HG03354 (cell line): ENCODE data around the gene TBXAS1.

Source experiments
- ATAC-seq: cut with Tn5 transposase; IDR thresholded peaks from one replicate; pipeline ENCODE4 v1.9.1; 2021; ENCODE audit warnings: mild to moderate bottlenecking; ENCODE audit not compliant: unreplicated experiment, poor library complexity, severe bottlenecking

Gene TBXAS1

DNA sequence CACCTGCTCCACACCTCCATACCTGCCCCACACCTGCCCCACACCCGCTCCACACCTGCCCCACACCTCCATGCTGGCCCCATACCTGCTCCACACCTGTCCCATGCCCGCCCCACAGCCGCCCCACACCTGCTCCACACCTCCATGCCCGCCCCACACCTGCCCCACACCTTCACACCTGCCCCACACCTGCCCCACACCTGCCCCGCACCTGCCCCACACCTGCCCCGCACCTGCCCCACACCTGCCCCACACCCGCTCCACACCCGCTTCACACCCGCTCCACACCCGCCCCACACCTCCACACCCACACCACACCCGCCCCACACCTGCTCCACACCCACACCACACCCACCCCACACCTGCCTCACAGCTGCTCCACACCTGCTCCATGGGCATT, 180.7 kb downstream of the TBXAS1 start:
- ATAC-seq, result no peak

DNA sequence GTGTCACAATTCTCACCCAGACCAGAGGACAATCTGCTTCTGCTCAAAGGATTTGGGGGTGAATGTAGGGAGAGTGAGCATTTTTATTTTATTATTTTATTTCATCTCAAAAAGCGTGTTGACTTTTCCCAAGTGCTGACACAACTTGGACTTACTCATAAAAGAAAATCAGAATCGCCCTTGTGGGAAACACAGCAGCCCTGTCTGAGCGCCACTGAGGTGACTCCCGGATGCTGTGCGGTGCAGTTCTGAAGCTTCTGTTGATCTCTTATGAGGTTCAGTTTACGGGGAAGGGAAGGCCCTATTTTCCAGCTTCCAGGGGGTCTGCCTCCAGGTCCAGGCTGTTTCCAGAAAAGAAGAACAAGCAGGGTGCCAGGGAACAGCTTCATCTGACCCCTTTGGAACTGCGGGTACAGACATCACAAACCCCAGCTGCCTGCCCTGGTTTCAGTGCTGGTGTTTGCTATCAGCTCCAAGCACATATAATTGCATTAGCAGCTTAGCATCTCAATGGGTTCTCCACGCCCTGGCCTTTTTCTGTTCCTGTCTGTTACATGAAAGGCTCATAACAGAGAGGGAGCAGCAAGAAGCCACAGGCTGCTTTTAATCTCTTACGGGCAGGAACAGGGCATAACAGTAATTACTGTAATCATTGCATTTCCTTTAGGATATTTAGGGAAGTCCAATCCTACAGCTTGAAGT, 181.3 kb downstream of the TBXAS1 start:
- ATAC-seq, result no peak

DNA sequence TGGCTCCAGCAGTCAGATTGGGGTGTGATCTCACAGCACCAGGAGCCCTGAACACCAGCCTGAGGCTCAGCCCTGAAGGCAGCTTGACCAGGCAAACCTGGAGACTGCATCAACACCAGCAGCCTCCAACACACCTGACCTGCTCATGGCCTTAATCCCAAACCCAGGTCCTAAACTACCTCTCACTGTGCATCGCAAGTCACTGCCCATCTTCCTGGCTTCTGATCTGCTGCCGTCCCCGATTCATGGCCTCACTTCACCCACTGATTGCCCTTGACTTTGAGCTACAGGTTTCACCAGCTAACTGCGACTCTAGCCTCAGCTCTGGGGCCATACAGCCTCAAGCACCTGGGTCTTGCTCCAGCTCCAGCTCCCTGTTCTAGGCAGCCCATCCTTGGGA, 184.6 kb downstream of the TBXAS1 start:
- no peak for ATAC-seq

DNA sequence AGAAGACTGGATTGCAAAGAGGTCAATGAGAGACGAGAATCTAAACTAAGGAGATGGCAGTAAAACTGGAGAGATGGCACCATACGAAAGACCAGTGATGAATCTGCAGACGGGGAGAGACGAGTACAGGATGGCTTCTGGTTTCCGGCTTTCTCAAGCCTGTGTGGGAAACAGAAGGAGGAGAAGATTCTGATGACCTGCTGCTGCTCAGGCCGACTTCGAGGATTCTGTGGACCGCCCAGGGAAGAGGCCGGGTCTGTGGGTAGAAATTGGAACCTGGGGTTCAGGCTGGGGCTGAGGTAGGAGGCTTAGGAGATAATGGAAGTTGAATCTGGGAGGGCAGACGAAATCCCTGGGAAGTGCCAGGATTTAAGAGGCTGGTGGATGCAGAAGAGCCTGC, 185.1 kb downstream of the TBXAS1 start:
- ATAC-seq, result no peak

DNA sequence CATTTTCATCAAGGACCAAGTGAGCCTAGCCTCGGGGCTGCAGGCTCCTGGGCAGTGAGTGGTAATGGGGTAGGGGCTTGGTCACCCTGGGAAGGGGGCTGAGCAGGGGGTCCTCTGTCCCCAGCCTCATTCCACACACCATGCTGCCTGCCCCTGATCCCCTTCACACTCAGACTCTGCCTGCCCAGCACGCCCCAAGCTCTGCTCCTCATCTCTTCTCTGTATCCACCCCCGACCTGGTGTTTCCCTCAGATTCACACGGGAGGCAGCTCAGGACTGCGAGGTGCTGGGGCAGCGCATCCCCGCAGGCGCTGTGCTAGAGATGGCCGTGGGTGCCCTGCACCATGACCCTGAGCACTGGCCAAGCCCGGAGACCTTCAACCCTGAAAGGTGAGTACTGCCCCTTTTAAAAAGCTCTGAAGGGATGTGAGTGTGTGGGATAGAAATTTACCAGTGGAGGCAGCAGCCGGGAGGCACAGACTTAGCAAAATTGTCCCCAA, 186.5 kb downstream of the TBXAS1 start:
- ATAC-seq, result no peak

DNA sequence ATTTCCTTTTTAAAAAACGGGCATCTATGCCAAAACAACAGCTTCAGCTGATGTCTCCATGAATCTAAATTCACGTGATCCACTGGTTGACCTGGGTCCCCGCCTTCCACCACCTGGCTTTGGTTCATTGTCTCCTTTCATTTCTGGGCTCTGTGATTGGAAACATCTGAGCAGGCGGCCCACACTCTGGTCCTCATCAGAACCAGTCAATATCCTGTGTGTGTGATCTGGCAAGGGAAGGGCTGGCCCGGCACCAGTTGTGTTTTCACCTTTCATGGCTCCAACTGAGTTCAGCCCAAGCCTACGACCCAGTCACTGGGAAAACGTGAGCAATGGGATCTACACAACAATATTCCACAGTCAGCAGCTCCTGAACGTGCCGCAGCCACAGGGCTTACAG, 187.5 kb downstream of the TBXAS1 start:
- ATAC-seq, result no peak

DNA sequence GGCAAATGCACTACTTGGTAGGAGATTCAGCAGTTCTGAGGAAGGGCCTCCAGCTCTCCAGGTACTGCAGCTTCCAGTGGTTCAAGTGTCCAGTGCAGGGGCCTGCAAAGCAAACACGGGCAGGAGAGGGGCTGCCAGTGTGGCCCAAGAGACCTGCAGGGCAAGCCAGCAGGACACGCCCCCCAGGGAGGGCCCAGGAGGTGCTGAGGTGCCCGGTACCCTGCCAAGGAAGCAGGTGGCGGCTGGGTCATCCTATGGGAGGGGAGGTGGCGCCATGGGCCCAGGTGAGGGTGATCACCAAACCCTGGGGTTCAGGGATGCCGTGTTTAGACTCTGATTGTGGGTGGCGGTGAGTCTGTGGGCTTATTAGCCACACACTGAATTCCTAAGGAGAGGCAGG, 188.0 kb downstream of the TBXAS1 start:
- no peak for ATAC-seq

DNA sequence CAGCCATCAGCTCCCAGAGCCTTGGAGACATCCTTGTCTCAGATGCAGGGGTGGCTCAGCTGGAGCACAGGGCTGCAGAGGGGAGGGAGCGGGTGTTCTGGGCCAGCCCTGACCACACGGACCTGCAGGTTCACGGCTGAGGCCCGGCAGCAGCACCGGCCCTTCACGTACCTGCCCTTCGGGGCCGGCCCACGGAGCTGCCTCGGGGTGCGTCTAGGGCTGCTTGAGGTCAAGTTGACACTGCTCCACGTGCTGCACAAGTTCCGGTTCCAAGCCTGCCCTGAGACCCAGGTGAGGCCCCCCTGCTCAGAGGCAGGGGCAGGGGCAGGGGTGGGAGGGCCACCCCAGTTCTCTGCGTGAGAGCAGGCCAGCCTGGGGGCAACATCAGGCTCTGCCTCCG, 188.5 kb downstream of the TBXAS1 start:
- ATAC-seq, result no peak

DNA sequence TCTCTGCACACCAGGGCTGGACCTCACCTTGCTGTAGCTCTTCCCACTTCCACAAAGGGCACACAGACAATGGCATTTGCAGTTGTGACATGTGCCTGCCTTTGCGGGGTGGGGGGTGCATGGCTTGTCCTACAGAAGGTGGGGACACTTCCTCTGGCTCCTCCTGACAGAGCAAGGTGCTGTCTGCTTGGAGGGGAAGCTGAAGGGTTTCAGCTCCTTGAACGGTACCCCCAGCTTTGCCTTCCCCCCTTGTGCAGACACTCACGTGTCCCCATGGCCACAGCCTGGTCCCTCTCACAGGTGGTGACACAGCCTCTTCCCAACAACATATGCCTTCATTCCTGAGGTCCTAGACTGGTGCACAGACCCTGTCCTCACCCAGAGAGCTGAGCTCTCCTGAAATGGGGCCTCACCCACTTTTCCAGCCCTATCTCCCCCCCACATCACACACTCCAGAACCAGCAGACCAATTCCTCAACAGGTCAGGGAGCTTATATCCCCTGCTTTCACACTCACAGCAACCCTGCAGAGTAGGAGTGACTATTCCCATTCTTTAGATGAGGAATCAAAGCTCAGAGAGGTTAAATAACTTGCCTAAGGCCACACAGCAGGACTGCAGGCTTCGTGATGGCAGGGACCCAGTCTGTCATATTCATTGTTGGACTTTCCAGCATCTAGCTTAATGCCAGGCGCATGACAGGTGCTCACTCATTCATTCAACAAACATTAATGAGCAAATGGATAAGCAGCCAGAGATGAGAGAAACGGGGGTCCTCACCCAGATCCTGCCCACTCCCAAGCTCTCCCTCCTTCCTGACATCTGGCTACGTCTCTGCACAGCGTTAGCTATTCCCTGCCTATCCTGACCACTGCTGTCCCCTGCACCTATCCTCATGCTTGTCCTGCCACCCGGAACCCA, 189.3 kb downstream of the TBXAS1 start:
- ATAC-seq, result no peak

DNA sequence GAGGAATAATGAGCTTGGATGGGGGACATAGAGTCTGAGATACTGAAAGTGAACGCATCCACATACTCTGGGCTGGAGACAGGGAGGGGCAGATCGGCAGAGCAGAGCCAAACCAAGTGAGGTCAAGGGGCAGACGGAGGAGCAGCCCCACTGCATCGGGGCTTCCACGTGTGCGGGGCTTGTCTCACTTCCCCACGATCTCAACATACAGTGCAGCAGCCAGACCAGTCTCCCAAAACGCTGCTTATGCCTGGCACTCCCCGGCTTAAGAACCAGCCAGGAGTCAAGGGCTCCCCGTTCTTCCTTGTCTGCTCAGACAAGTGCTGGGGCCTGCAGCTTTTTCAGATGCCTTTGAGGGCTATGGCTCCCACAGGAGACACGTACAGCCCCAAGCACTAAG, 190.1 kb downstream of the TBXAS1 start:
- no peak for ATAC-seq

DNA sequence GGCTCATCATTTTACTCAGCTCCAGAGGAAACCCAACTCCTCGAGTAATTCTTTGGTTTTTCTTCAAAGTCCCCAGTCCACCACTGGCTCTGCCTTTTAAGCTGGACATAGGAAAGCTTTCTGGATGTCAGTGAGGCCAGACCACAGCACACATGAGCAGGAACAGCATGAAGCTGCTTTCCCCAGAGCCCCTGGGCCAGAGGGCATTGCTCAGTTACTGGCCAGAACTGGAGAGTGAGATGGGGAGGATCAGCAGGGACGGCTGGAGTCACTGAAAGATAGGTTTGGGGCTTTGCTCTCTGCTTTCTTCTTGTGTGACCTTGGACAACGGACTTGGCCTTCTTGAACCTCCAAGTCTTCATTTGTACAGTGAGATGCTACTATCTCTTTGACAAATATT, 190.5 kb downstream of the TBXAS1 start:
- ATAC-seq, result no peak

DNA sequence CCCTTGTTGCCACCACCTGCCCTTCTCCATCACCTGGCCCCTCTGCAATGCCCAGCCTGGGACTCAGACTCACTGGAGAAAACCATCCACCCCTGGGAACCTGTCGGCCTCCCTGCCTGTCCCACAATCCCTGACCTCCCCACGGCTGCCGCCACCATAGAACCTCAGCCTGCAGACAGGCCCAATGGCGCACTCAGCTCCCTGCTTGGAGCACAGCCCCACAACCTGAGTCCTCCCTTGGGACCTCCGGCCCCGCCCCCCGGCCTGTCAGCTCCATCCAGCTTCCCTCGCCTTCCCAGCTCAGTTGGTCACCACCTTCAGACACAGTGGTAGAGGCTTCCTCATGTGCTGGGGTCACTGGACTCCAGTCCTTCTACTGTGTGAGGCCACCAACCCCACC, 192.5 kb downstream of the TBXAS1 start:
- ATAC-seq, result no peak

DNA sequence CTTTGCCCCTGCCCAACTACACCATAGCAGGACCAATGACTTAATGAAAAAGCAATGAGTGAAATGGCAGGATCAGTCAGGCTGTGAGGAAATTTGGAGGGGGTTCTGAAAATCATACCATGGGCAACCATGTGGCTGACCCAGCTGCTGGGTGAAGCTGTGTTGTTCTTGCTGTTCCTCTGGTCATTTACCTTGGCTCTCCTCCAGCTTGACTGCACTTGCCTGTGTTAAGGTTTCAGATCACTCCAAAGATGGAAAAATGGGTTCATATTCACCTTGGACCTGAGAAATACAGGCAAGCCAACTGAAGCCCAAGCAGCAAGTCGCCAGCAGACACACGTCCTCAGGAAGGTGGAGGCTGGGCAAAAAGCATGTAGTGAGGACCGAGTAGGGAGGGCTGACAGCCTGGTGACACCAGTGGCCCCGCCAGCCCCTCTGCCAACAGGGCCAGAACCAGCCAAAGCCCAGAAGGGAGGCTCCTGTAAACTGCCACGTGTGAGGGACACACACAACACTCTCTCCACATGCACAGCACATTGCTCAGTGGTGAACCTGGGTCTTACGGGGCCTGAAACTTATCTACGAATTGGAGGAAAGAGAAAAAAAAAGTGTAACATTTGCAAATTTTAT, 193.6 kb downstream of the TBXAS1 start:
- ATAC-seq, result no peak

DNA sequence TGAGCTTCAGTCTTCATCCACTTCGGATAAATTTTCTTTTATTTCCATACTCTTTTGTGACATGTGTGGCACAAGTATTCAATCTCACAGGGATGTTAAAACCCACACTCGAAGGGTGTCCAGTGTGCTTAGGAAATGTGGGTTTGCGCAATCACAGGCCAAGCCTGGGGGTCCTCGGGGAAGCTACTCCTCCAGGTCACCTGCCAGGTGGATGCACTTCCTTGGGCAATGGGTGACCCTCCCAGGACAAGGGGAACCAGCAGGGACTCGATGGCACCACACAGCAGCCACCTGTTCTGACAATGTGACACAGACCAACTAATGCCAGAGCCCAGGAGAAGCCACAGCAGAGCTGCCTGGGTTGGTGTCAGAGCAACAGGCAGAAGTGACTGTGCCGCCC, 194.7 kb downstream of the TBXAS1 start:
- no peak for ATAC-seq

DNA sequence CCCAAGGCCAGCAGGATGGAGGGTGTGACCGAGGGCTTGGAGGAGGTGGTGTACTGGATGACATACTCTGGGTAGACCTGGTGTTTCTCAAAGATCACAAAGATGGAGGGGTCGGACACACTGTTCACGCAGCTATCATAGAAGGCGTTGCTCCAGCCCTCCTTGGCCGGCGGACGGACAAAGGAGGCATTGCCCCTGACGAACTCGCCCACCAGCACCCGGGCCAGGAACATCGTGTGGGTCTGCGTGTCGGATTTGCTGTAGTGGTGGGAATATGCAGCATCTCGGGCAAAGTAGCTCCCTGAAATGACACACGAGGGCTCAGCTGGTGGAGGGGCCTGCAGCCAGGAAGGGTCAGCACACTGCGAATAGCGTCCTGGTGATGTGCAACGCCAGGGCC, 195.5 kb downstream of the TBXAS1 start:
- no peak for ATAC-seq

DNA sequence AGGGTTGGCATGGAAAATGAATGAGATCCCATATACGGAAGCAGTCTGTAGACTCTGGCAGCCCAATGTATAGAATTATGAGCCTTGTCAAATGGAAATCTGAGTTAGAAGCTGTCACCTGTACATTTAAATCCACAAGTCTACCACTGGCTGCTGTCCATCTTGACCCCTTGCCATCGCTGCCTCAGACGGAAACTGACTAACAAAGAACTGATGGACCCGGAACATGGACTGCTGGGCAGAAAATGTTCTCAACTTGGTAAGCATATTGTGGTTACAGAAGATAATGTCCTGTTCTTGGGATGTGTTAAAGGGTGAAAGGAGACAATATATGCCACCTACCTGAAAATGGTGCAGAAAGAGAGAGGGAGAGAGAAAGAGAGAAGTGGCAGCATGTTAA, 196.2 kb downstream of the TBXAS1 start:
- no peak for ATAC-seq

DNA sequence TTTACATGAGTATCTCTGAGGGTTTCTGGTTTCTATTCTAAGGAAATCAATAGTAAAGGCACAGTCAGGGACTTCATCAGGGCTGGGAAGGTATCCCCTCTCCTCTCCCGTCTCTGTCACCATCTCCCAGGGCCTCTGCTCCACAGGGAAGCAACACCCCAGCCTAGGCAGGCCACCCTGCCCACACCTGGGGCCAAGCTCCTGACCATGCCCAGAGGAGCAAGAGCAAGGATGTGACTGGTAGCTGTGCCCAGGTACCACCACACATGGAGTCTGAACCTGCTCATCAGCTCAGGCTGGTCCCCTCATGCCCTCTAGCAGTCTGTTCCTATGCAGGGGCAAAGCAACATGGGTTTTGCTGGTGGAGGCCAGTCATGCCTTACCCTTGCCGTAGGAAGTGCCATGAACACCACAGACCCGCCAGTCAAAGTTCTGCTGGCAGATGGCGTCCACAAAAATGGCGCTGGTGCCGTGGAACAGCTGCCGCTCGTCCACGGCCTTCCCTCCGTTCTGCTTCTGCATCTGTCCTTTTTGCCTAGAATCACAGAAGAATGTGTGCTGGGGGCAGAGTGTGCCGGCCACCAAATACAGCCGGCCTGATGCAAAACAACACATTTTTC, 196.9 kb downstream of the TBXAS1 start:
- ATAC-seq, result no peak

DNA sequence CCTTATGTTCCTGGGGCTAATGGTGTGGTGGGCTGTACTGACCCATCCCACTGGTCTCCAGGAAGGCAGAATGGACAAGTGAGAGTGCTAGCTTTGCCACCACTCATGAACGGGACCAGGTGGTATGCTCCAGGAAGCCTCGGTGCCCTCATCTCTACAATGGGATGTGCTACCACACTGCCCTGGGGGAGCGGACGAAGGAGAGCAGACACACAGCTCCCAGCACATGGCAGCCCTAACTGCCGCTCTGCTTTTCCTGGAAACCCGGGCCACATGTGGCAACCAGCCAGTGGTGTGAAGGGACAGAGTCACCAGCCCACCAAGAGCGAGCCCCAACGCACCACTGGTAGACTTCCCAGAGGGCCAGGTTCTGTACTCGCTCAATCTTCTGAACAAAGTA, 197.9 kb downstream of the TBXAS1 start:
- no peak for ATAC-seq

DNA sequence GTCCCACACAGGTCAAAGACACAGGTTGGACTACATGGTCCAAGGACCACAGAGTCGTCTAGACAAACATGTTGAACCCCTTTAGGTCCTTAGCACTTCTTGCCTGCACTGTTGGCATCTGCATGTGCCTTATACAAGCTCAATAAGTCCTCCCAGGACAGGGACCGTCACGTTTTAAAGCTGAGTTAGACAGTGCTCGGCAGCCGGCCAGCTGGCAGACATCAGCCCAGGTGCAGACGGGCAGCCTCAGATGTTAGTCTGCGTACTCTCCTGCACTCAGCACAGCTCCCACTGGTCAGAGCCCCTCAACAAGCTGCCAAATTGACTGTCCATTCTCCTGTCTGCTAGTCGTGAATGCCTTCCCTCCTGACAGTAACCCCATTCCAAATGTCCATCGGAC, 198.8 kb downstream of the TBXAS1 start:
- no peak for ATAC-seq

DNA sequence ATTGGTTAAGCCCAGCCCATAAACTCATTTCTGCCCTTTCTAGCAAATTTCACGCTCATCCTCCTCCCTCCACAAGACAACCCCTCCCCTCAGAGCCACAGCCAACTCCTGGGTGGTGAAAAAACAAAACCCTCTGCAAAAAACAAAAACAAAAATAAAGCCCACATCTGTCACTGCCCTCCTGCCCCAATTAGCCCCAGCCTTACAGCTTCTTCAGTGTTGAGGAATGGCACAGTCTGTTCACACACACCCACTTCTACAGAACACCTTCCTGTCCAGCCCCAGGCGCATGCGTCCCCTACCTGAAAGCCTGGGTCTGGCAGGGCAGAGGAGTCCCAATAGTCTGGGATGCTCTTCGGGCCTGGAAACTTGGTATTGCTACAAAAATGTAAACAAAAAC, 199.2 kb downstream of the TBXAS1 start:
- ATAC-seq, result no peak
